GM10248 (cell line): ENCODE measurements around the gene PTPN6.

ENCODE experiments used
- CTCF ChIA-PET: fragments of 300-600 bp; sonication (Branson Sonifier 250); formaldehyde crosslinking; extraction: SDS; loops from one replicate; lab custom pipeline; 2021; ENCODE audit warnings: antibody characterized with exemption; lab: Yijun Ruan, JAX
- POLR2A ChIA-PET: fragments of 350-650 bp; sonication (Branson Sonifier 250); formaldehyde crosslinking; extraction: SDS; loops from one replicate; lab custom pipeline; 2020; ENCODE audit warnings: antibody characterized with exemption; lab: Yijun Ruan, JAX
- DNase-seq: peaks from one replicate; pipeline ENCODE4 v3.0.0; 2012; ENCODE audit errors: extremely low spot score
- CTCF ChIP-seq: IDR thresholded peaks from 2 replicates; pipeline ENCODE4 v1.5.1; 2012; ENCODE audit warnings: mild to moderate bottlenecking, low read depth; ENCODE audit errors: extremely low read depth, missing control alignments, control extremely low read depth

The PTPN6 gene

GRCh38 chr12:6981152-6982052 lies 30.2 kb downstream of the PTPN6 start:
- no peak for TF ChIP-seq CTCF
- POLR2A ChIA-PET: no interaction called here
- DNase-seq: no peak
- CTCF ChIA-PET: interaction anchor here (1.2 kb wide), 1 partner anchor 224 kb away, joined by 3 read pairs; no protein-coding TSS in a partner anchor

- POLR2A ChIA-PET: no interaction called here
- CTCF ChIA-PET: interaction anchor here (1.5 to 1.7 kb wide), 2 partner anchors 8 to 18 kb away, joined by 3 to 7 read pairs; no protein-coding TSS in a partner anchor
- TF ChIP-seq CTCF: no peak
- no peak for DNase-seq
Observed at GRCh38 chr12:6982532-6982931, 31.4 kb downstream of the PTPN6 start.

DNA sequence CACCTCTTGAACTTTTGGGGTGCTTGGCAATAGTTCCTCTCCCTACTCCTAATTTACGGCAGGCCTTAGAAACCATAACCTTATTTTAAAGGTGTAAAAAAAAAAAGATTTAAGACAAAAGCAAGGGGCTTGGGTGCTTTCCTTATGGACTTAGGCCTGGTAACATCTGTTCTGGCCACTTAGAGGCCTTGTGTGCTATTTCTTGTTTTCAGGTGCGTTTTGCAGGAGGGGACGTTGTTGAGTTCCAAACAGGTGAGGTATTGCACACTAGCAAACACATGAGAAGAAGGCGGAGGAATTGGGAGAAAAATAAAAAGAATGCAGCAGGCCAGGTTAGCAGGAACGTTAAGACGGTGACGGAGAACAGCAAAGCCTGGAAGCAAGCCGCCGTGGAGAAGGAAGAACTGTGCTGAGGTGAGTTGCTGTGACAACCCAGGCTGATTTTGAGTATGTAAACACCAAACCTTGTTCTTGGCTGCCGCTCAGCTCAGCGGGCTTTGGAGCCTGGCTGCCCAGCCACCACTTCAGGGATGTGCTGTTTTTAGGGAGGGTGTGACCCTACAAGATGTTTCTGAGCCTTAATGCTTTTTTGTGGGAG lies 36.9 kb downstream of the PTPN6 start:
- CTCF ChIA-PET: no interaction called here
- no peak for TF ChIP-seq CTCF
- DNase-seq: no peak
- POLR2A ChIA-PET: no interaction called here

GRCh38 chr12:6996040-6996441 lies 44.9 kb downstream of the PTPN6 start:
- TF ChIP-seq CTCF: no peak
- no peak for DNase-seq
- CTCF ChIA-PET: interaction anchor here (2.0 kb wide), 1 partner anchor 22 kb away, joined by 7 read pairs; the partner anchor contains the start of gene LPCAT3

DNA sequence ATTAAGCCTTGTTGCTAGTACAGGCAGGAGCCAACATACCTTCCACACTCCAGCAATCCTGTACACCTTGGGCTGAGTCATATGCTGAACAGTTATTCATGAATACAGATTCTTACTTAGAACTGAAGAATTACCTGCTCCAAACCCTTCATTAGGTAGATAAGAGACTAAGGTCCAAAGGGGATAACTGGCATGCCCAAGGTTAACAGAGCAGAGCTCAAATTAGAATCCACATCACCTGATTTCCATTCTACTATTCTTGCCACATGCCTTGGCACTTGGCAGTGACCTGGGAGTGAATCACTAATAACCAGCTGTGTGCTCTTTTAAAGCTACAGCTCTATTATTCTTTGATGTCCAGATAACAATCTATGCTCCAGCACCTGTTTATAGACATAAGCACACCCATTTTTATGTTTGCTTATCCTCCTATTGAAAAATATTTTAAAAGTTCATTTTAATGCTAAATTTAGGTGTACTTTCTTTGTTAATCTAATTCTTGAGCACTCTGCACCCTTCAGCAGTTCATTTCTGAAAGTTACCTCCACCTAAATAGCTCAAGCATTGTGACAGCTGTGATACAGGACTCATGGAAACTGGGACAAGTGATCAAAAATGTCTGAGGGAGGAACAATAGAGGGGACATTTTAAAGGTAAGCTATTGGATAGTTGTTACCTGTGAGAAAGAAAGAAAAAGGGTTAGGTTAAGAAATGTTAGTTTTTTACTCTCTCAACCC lies 47.7 kb downstream of the PTPN6 start:
- CTCF ChIA-PET: interaction anchor here (1.1 to 2.0 kb wide), 8 partner anchors 12 to 114 kb away, joined by 3 to 9 read pairs (median 4); partner anchors contain the start of gene LPCAT3
- TF ChIP-seq CTCF: no peak
- no peak for DNase-seq
- POLR2A ChIA-PET: interaction anchor here (1.1 kb wide), 1 partner anchor 13 kb away, joined by 3 read pairs; no protein-coding TSS in a partner anchor

More at GRCh38 chr12:6996040-6996441, 44.9 kb downstream of the PTPN6 start:
- POLR2A ChIA-PET: no interaction called here
